NCI-H226 (cell line): ENCODE data around the gene TNNI2.

Experiments
- DNase-seq: peaks from one replicate; pipeline ENCODE4 v3.0.0-alpha.2; 2015

Gene TNNI2

GRCh38 chr11:1822648-1823375 lies 16.0 kb upstream of the TNNI2 start:
- DNase-seq: no peak

GRCh38 chr11:1823376-1824220 lies 15.2 kb upstream of the TNNI2 start:
- DNase-seq: no peak

GRCh38 chr11:1824221-1825038 lies 14.4 kb upstream of the TNNI2 start:
- no peak for DNase-seq

GRCh38 chr11:1825039-1825740 lies 13.6 kb upstream of the TNNI2 start:
- peak; percentile 32 for DNase-seq

- no peak for DNase-seq
These were observed 12.9 kb upstream of the TNNI2 start for GRCh38 chr11:1825785-1826451.

- DNase-seq: peak; percentile 36
These were observed 12.2 kb upstream of the TNNI2 start for GRCh38 chr11:1826552-1827094.

- DNase-seq: peak; percentile 41
These were observed 11.5 kb upstream of the TNNI2 start for GRCh38 chr11:1827095-1827813.

- DNase-seq: no peak
These were observed 10.8 kb upstream of the TNNI2 start for GRCh38 chr11:1827931-1828330.

GRCh38 chr11:1828542-1828941 lies 10.2 kb upstream of the TNNI2 start:
- no peak for DNase-seq

GRCh38 chr11:1829039-1829820 lies 9.6 kb upstream of the TNNI2 start:
- peak; percentile 71 for DNase-seq

- DNase-seq: no peak
These were observed 8.8 kb upstream of the TNNI2 start for GRCh38 chr11:1830004-1830321.

GRCh38 chr11:1830322-1831223 lies 8.2 kb upstream of the TNNI2 start:
- DNase-seq: no peak

GRCh38 chr11:1831338-1832210 lies 7.2 kb upstream of the TNNI2 start:
- no peak for DNase-seq

- DNase-seq: no peak
These were observed 6.4 kb upstream of the TNNI2 start for GRCh38 chr11:1832211-1832919.

GRCh38 chr11:1832920-1833295 lies 5.9 kb upstream of the TNNI2 start:
- no peak for DNase-seq

GRCh38 chr11:1834062-1834610 lies 4.6 kb upstream of the TNNI2 start:
- peak; percentile 73 for DNase-seq
